ENCODE results near the gene GPAM.

The GPAM gene

GRCh38 chr10:112224933-112225529, 41.5 kb upstream of the GPAM start:
- no peak for DNase-seq
- TF ChIP-seq GATA1 (IDR thresholded peaks at IDR 0.05; ENCODE audit: low read depth, low read length) (no peak), POLR2A (IDR thresholded peaks at IDR 0.05; ENCODE audit: low read length) (no peak)

DNA sequence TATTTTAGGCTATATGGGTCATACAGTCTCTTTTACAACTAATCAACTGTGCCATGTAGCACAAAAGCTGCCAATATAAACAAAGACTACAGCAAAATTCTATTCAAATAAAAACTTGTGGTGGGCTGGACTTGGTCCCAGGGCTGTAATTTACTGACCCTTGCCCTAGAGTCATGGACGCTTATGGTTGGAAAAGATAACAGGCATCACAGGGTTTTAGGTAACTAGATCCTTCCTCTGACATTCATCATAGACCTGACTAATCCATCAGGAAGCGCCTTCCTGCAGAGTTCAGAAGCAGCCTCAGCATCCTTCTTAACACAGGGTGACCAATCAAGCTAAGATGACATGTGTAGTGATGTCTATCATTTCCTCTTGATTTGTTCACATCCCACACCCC, 40.2 kb upstream of the GPAM start:
- TF ChIP-seq POLR2A (IDR thresholded peaks at IDR 0.05; ENCODE audit: low read length) = no peak
- no peak for TF ChIP-seq GATA1 (IDR thresholded peaks at IDR 0.05; ENCODE audit: low read depth, low read length)
- no peak for DNase-seq

- DNase-seq = no peak
- TF ChIP-seq POLR2A (IDR thresholded peaks at IDR 0.05; ENCODE audit: low read length) = no peak
- TF ChIP-seq GATA1 (IDR thresholded peaks at IDR 0.05; ENCODE audit: low read depth, low read length) = no peak
Observed at GRCh38 chr10:112222799-112223198, 39.2 kb upstream of the GPAM start.

- no peak for DNase-seq
- TF ChIP-seq GATA1 (IDR thresholded peaks at IDR 0.05; ENCODE audit: low read depth, low read length) (no peak), POLR2A (IDR thresholded peaks at IDR 0.05; ENCODE audit: low read length) (no peak)
Observed at GRCh38 chr10:112221545-112221944, 38.0 kb upstream of the GPAM start.

- TF ChIP-seq POLR2A (IDR thresholded peaks at IDR 0.05; ENCODE audit: low read length) = no peak
- TF ChIP-seq GATA1 (IDR thresholded peaks at IDR 0.05; ENCODE audit: low read depth, low read length) = no peak
- no peak for DNase-seq
Observed at GRCh38 chr10:112218960-112219359, 35.4 kb upstream of the GPAM start.

DNA sequence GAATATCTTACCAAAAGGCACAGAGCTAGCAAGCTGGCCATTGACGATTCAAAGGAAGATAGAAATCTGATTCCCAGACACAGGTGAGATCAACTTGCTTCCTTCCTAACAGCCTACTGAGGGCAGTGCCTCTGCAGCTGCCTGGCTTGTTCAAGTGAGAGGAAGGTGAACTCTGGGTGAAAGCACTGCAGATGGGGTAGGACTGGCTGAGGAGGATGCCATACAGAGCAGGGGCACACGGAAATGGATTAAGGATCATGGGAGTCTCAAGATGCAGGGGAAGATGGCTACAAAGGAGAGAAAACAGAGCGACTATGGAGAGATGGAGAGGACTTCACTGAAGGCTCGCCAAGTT, 34.4 kb upstream of the GPAM start:
- TF ChIP-seq POLR2A (IDR thresholded peaks at IDR 0.05; ENCODE audit: low read length) (no peak), GATA1 (IDR thresholded peaks at IDR 0.05; ENCODE audit: low read depth, low read length) (no peak)
- DNase-seq = no peak

DNA sequence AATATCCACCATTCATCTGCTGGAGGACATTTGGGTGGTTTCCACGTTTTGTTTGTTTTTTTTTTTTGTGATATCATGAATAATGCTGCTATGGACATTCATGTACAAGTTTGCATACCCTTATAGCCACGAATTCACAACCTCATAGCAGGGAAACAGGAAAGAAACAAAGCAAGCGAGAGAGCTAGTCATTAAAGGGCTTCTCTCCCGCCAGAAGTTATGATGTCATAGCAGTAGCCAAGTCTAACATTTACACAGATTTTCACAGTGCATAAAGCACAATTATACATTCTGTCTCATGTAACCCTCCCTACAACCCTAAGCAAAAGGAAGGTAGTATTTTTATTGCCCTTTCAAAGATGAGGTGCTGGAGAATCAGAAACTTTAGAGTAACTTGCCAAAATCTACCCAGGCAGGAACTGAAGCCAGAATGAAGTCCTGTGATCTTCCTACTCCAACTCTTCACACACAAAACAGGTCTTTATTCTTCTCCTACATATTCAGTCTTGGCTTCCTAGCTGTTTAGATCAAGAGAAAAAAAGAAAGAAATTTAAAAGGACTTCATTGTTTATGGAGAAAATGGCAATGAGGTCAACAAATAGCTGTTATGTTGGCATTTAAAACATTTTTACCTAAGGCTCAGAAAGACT, 33.9 kb upstream of the GPAM start:
- no peak for TF ChIP-seq POLR2A (IDR thresholded peaks at IDR 0.05; ENCODE audit: low read length)
- no peak for TF ChIP-seq GATA1 (IDR thresholded peaks at IDR 0.05; ENCODE audit: low read depth, low read length)
- no peak for DNase-seq

DNA sequence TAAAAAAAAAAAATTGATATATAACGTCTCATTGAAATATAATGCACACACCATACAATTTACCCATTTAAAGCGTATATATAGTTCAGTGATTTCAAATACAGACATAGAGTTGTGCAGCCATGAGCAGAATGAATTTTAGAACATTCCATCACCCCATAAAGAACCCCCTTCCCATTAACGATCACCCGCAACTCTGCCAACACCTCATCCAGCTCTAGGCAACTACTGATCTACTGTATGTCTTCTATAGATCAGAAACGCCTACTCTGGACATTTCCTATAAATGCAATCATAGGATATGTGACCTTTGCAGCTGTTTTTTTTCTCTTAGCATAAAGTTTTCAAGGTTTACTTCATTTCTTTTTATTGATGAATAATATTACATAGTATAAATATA, 33.4 kb upstream of the GPAM start:
- DNase-seq = no peak
- TF ChIP-seq GATA1 (IDR thresholded peaks at IDR 0.05; ENCODE audit: low read depth, low read length) (no peak), POLR2A (IDR thresholded peaks at IDR 0.05; ENCODE audit: low read length) (no peak)

DNA sequence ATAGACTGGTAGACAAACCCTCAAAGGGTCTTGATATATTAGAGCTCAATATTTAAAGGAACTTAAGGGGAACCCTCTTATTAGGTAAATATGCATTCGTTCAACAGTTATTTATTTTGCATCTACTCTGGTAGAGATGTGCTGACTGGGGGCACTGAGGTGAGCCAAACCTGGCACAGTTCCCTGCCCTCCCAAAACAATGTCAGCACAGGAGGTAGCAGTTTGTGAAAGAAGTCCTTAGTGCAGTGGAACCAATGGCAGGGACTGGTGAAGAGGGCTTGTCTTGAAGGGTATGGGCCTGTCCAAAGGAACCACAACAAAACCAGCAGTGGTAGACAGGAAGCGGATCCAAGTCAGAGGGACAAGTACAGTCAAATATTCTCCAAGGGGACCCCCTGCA, 32.6 kb upstream of the GPAM start:
- TF ChIP-seq POLR2A (IDR thresholded peaks at IDR 0.05; ENCODE audit: low read length) = no peak
- no peak for TF ChIP-seq GATA1 (IDR thresholded peaks at IDR 0.05; ENCODE audit: low read depth, low read length)

DNA sequence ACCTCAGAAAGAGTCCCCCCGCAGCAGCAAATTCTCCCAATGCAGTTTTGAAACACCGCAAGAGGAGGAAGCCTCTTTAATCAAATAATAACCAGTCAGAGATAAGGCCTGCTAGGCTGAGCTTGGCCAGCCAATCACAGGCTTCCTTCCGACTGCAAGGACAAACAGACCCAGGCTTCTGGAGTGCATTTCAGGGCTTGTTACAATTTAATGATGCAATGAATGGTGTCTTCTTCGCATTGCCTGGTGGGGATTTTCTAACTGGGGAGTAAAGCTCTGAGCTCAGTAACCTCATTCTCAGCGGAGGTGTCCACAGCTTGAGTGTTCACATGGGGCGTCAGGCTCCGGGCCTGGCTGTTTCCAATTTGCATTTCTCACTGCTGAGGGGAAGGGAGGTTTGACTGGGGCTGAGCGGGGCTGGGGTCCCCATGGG, 31.8 kb upstream of the GPAM start:
- peak in 1 of 2 experiments; percentile 9 for DNase-seq
- TF ChIP-seq GATA1 (IDR thresholded peaks at IDR 0.05; ENCODE audit: low read depth, low read length) = no peak
- TF ChIP-seq POLR2A (IDR thresholded peaks at IDR 0.05; ENCODE audit: low read length) = no peak

More for the DNA sequence above, 32.6 kb upstream of the GPAM start:
- DNase-seq = no peak

DNA sequence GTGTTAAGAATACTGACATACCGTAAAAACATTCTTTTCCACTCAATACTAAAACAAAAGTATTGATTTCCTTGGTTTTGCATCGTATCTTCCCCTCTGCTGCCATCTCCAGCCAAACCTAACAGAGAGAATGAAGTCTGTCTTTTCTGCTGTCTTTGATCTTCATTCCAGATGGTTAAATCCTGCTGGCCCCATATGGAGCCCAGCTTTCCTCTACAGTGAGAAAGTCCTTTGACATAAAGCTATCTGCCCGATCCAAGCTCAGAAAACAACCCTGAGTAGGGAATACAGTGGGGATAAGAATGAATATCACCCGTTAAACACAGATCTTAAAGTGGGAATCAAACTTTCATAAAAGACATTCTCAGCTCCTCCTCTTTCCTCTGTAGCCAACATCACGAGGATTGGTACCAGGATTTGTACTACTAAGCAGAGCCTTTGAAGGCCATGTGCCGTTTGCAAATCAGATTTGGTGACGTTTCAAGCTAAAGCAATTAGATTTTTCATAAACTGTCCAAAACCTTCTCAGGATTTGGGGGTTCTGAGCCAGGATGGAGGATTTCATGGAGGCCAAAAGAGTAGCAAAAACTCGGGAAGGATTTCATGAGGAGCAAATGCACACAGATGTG, 30.8 kb upstream of the GPAM start:
- DNase-seq = no peak
- no peak for TF ChIP-seq GATA1 (IDR thresholded peaks at IDR 0.05; ENCODE audit: low read depth, low read length)
- no peak for TF ChIP-seq POLR2A (IDR thresholded peaks at IDR 0.05; ENCODE audit: low read length)

GRCh38 chr10:112213836-112214235, 30.3 kb upstream of the GPAM start:
- no peak for DNase-seq
- TF ChIP-seq GATA1 (IDR thresholded peaks at IDR 0.05; ENCODE audit: low read depth, low read length) = no peak
- TF ChIP-seq POLR2A (IDR thresholded peaks at IDR 0.05; ENCODE audit: low read length) = no peak

DNA sequence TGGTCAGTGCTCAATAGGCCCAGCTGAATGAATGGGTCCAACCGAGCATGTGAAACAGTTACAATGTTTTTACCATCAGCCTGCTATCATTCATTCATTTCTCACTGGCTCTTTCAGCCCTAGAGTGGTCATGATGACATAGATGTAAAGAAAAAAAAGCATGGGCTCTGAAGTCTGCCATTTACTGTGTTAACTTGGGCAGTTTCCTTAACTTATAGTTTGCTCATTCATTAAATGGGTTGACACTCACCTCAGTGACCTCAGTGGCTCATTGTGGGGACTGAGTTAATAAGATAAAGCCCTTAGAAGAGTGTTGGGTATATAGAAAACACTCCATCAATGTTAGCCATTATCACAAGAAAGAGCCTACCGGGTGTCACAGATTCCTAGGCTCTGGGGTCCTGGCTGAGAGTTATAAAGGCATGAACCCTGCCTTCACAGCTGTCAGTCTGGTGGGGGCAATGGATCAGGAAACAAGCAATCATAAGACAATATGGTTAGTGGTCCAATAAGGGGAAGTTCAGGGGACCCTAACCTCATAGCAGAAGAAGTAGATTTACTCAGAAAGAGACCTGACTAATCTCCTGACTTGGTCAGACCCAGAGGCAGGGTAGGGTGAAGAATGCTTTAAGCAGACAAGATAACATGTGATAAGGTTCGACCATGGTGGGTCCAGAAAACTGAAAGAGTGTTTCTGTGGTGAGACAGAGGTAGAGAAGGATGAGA, 29.7 kb upstream of the GPAM start:
- no peak for DNase-seq
- TF ChIP-seq GATA1 (IDR thresholded peaks at IDR 0.05; ENCODE audit: low read depth, low read length) = no peak
- no peak for TF ChIP-seq POLR2A (IDR thresholded peaks at IDR 0.05; ENCODE audit: low read length)

- no peak for DNase-seq
- TF ChIP-seq GATA1 (IDR thresholded peaks at IDR 0.05; ENCODE audit: low read depth, low read length) (no peak), POLR2A (IDR thresholded peaks at IDR 0.05; ENCODE audit: low read length) (no peak)
Observed at GRCh38 chr10:112210666-112211065, 27.1 kb upstream of the GPAM start.
